ENCODE measurements around the gene FEZ2. TPM values are rescaled to one million over a fixed set of nuclear protein-coding genes. Genes with fewer than 3 reads are reported as not detected.

Gene FEZ2
- total RNA-seq, 4 donors from 2014 or later: 38.6 to 77.0 (median 46.2) TPM

DNA sequence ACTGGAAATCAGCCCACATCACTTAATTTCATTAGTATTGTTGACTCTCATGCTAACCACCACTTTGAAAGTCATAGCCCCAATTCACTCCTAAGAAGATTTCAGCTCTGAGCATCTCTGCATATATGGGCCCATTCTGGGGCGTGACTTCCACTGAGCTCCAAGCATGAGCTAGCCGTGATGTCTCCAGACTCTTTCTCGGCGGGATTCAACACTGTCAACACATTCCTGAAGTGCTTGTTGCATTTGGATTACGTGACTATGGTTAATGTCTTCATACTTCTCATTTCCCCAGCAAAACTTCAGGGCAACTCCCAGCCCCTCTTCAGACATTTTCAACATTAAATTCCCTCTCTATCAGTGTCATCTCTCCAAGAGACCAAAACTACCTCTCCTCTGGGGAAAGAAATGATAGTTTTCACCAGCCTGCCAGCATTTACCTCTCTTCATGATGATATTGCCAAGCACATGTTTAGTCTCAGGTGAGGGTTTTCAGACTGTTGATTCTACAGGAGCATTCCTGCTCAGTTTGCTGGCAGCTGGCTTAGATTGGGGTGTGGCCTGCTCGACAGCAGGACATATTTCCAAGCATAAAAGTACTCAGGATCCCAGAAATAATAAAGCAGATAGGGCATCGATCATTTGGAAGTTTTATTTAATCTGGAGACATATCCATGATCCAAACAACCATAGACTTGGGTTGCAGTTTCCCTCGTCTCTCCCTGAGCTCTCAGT, 81.7 kb downstream of the FEZ2 start:
- ATAC-seq: no peak
- WGBS, 2 donors (ENCODE audit: low coverage in 1 of 2): 49 to 75% methylated on average over 5 to 7 of the region's 8 CpGs
- H3K4me3 ChIP-seq: no peak overlapping the region

DNA sequence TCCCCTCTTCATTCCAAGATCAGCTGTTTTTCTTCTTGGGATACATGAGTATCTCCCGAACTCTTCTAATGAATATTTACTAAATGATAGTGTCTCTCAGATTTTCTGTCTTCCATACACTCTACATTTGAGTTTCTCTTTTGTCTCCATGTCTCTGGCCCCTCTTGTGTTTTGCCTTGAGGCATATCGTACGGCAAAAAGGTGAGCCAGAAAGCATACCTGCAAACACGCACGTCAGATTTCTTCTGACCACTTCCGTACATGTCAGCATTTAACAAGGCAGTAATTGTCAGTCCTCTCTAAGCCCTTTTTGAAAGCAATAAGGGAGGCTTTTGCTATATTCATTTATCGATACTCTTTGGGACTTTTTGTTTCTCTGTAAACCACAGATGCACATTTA, 82.4 kb downstream of the FEZ2 start:
- ATAC-seq: no peak

More for the DNA sequence above, 81.7 kb downstream of the FEZ2 start:
- Histone ChIP-seq H3K36me3 (peaks cover 7 to 100% of the 10 kb centered on the region in 2 donors), H3K27me3 (no peaks in the 10 kb centered on the region), H3K4me1 (no peaks in the 10 kb centered on the region), H3K9me3 (no peaks in the 10 kb centered on the region), H3K27ac (peak overlapping the region in 1 of 4 donors; percentile 15)
- TF ChIP-seq POLR2AphosphoS5 (IDR thresholded peaks at IDR 0.05): no peak
- TF ChIP-seq, protein P1, sequence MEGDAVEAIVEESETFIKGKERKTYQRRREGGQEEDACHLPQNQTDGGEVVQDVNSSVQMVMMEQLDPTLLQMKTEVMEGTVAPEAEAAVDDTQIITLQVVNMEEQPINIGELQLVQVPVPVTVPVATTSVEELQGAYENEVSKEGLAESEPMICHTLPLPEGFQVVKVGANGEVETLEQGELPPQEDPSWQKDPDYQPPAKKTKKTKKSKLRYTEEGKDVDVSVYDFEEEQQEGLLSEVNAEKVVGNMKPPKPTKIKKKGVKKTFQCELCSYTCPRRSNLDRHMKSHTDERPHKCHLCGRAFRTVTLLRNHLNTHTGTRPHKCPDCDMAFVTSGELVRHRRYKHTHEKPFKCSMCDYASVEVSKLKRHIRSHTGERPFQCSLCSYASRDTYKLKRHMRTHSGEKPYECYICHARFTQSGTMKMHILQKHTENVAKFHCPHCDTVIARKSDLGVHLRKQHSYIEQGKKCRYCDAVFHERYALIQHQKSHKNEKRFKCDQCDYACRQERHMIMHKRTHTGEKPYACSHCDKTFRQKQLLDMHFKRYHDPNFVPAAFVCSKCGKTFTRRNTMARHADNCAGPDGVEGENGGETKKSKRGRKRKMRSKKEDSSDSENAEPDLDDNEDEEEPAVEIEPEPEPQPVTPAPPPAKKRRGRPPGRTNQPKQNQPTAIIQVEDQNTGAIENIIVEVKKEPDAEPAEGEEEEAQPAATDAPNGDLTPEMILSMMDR (IDR thresholded peaks at IDR 0.05): no peak
- TF ChIP-seq POLR2A (IDR thresholded peaks at IDR 0.05): no peak
- TF ChIP-seq EP300 (IDR thresholded peaks at IDR 0.05): no peak

DNA sequence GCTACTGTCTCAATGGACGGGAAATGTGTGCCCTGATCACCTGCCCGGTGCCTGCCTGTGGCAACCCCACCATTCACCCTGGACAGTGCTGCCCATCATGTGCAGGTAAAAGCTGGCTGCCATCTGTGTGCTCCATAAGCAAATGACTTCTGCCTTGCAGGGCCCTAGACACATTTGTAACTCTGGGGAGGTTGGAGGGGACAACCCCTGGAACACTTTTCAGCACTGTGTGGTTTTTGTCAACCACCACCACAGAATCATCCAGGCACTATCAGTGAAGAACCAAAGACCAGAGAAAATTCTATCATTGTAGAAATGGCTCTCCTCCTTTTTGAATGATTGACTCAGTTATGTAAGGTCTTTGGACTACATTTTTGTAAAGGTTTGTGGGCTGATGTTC, 84.3 kb downstream of the FEZ2 start:
- no CpG with 5 or more reads among the region's 2 CpGs for WGBS, 2 donors (ENCODE audit: low coverage in 1 of 2)
- ATAC-seq: no peak
- no peak for TF ChIP-seq POLR2AphosphoS5 (IDR thresholded peaks at IDR 0.05)
- no peak for TF ChIP-seq EP300 (IDR thresholded peaks at IDR 0.05)
- TF ChIP-seq POLR2A (IDR thresholded peaks at IDR 0.05): no peak
- TF ChIP-seq, protein P1 (IDR thresholded peaks at IDR 0.05): no peak
- H3K9me3 ChIP-seq: no peaks in the 10 kb centered on the region
- no peaks in the 10 kb centered on the region for H3K4me1 ChIP-seq
- H3K27me3 ChIP-seq: no peaks in the 10 kb centered on the region
- no peak overlapping the region for H3K27ac ChIP-seq
- no peak overlapping the region for H3K4me3 ChIP-seq
- peaks cover 4 to 96% of the 10 kb centered on the region in 2 donors for H3K36me3 ChIP-seq

More for the DNA sequence above, 82.4 kb downstream of the FEZ2 start:
- no peaks in the 10 kb centered on the region for H3K27me3 ChIP-seq
- TF ChIP-seq EP300 (IDR thresholded peaks at IDR 0.05) (no peak), POLR2AphosphoS5 (IDR thresholded peaks at IDR 0.05) (no peak), POLR2A (IDR thresholded peaks at IDR 0.05) (no peak)
- TF ChIP-seq, protein P1 (IDR thresholded peaks at IDR 0.05): no peak
- H3K36me3 ChIP-seq: peaks cover 7 to 99% of the 10 kb centered on the region in 2 donors
- 91 to 100% methylated on average over 6 to 7 of the region's 7 CpGs for whole genome bisulfite sequencing, 2 donors (ENCODE audit: low coverage in 1 of 2)
- H3K27ac ChIP-seq: no peak overlapping the region
- no peaks in the 10 kb centered on the region for H3K4me1 ChIP-seq
- H3K4me3 ChIP-seq: no peak overlapping the region
- H3K9me3 ChIP-seq: no peaks in the 10 kb centered on the region

DNA sequence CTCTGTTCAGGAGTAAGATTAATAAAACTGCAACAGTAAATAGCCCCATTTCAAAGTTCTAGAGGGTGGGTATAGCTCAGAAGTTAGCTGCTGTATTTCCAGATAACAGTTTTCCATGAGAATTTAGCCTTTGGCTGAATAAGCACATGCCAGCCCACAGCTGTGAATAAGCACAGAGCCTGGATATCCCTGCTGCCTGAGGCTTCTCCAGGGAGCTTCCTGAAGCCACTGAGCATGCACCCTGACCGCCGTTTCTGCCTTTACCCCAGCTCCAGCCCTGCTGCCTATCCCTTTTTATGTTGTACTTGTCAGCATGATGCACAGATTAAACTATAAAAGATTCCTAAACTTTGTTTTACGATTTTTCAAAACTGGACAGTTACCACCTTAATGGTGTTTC, 85.3 kb downstream of the FEZ2 start:
- H3K4me1 ChIP-seq: no peaks in the 10 kb centered on the region
- no peaks in the 10 kb centered on the region for H3K27me3 ChIP-seq
- ATAC-seq: no peak
- TF ChIP-seq, protein P1 (IDR thresholded peaks at IDR 0.05): no peak
- TF ChIP-seq EP300 (IDR thresholded peaks at IDR 0.05): no peak
- no peak for TF ChIP-seq POLR2AphosphoS5 (IDR thresholded peaks at IDR 0.05)
- no peak for TF ChIP-seq POLR2A (IDR thresholded peaks at IDR 0.05)
- H3K9me3 ChIP-seq: no peaks in the 10 kb centered on the region
- 79% methylated on average over 3 of the region's 3 CpGs; no CpG with 5 or more reads in 1 of the 2 donors for WGBS, 2 donors (ENCODE audit: low coverage in 1 of 2)
- H3K36me3 ChIP-seq: peaks cover 4 to 87% of the 10 kb centered on the region in 2 donors
- no peak overlapping the region for H3K27ac ChIP-seq
- no peak overlapping the region for H3K4me3 ChIP-seq
